Prostate gland (tissue), 2 donors: ENCODE data around the gene CUL3.

Source experiments
- CTCF ChIP-seq, 4 experiments: fragments of 200-600 bp in 2 of 4; fragments of 450-650 bp in 2 of 4; sonication (generic) in 2 of 4; IDR thresholded peaks; 1 replicate in 3 of 4; 2 replicates in 1 of 4; pipeline ENCODE4 v1.5.1; 2016 to 2019; ENCODE audit warnings: antibody characterized with exemption in 4 of 4, mild to moderate bottlenecking in 2 of 4, moderate library complexity in 2 of 4
- POLR2A ChIP-seq: fragments of 450-650 bp; IDR thresholded peaks from one replicate; pipeline ENCODE4 v1.6.1; 2016; ENCODE audit warnings: antibody characterized with exemption, mild to moderate bottlenecking
- POLR2AphosphoS5 ChIP-seq: sonication (generic); formaldehyde crosslinking; IDR thresholded peaks from one replicate; pipeline ENCODE4 v1.6.1; 2017; ENCODE audit warnings: antibody characterized with exemption

DNA sequence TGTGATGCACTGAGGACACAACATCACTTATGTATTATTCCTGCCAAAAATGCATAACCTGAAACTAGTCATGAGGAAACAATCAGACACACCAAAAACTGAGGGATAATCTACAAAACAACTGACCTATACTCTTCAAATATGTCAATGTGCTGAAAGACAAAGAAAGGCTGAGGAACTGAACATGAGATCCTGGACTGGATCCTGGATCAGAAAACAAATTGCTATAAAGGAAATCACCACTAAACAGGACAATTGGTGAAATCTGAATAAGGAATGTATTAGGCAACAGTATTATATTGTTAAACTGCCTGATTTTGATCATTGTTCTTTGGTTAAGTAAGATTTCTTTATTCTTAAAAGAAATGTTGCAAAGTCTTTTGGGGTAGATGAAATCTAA, 28.8 kb downstream of the CUL3 start:
- TF ChIP-seq CTCF (IDR thresholded peaks at IDR 0.05) (no peak), POLR2AphosphoS5 (no peak), POLR2A (no peak)
